T47D (cell line): ENCODE results near the gene THG1L.

Experiments
- DNase-seq, 2 experiments: peaks; one replicate each; pipeline versions ENCODE4 v3.0.0 to v3.0.0-alpha.2; 2011 to 2012; ENCODE audit warnings: low read depth in 1 of 2, low spot score in 1 of 2
- JUND ChIP-seq: IDR thresholded peaks from 2 replicates; pipeline ENCODE4 v1.6.1; 2012; ENCODE audit warnings: low read depth
- in situ Hi-C: cut with HindIII; loops from 2 replicates; pipeline ENCODE4 v1.10.0; 2016; ENCODE audit warnings: low sequenced_read_pairs, low pct_unique_long_range_greater_than_20kb

The THG1L gene

DNA sequence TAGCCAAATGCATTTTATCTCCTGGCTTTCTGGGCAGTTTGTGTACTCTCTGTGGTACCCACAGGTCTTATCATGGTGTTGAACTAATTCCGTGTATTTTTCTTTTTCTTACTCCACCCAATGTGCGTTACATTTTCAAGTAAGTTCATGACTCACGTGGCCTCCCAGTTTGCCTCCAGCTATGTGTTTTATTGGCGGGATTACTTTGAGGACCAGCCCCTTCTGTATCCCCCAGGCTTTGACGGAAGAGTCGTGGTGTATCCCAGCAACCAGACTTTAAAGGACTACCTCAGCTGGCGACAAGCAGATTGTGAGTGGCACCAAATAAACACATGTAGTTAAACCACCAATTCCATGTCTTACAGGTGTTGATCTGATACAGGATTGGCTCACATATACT, 3.2 kb downstream of the THG1L start:
- DNase-seq = no peak
- in situ Hi-C loops = no loop called here
- TF ChIP-seq JUND = no peak

GRCh38 chr5:157735991-157736390, 4.8 kb downstream of the THG1L start:
- DNase-seq = no peak

DNA sequence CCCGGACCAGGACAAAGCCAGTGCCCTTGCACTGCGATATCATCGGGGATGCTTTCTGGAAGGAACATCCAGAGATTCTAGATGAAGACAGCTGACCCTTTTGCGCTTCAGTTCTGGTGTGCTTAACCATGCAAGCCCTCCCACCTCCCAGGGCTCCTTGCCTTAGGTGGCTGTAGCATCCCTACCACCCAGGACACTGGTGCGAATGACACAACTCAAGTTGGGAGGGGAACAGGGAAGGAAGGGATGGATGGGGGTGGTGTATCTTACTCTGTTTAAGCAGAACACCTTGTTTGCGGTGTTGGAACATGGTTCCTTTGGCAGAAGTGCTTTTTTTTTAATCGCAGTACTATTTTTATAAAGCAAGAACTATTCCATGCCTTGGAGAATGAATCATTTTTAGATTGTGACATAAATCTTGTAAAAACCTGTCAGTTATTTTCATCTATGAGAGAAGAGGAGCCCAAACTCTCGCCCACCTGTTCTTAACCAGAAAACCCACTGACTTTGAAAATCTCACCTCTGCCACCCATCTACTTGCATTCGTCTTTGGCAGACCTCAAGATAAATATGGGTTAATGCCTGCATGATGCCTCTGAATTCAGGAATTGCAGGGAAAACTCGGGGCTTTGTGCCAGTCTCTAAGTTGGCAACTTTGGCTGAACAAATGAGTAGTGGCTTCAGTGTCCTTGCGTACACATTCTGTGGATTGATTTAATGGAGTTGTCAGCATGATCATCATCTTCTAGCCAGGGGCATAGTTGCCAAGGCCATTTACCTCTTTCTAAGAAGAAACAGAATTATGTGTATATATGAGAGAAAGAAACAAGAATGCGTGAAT, 8.4 kb downstream of the THG1L start:
- DNase-seq = no peak
- in situ Hi-C loops = no loop called here
- no peak for TF ChIP-seq JUND

More at GRCh38 chr5:157735991-157736390, 4.8 kb downstream of the THG1L start:
- in situ Hi-C loops = no loop called here
- TF ChIP-seq JUND = no peak

GRCh38 chr5:157740229-157740610, 9.0 kb downstream of the THG1L start:
- in situ Hi-C loops = no loop called here

GRCh38 chr5:157741131-157741530, 9.9 kb downstream of the THG1L start:
- in situ Hi-C loops = no loop called here
- no peak for DNase-seq
- no peak for TF ChIP-seq JUND

More at GRCh38 chr5:157740229-157740610, 9.0 kb downstream of the THG1L start:
- no peak for TF ChIP-seq JUND
- DNase-seq = peak; percentile 66 to 68

- DNase-seq = peak; percentile 90 to 98
- no peak for TF ChIP-seq JUND
- in situ Hi-C loops = no loop called here
These were observed 12.2 kb downstream of the THG1L start, which contains the start of gene LSM11 for GRCh38 chr5:157743163-157744050. TSS of gene LSM11 (plus strand) at chr5:157743712. CDS start at chr5:157743751, 39 bp downstream.

DNA sequence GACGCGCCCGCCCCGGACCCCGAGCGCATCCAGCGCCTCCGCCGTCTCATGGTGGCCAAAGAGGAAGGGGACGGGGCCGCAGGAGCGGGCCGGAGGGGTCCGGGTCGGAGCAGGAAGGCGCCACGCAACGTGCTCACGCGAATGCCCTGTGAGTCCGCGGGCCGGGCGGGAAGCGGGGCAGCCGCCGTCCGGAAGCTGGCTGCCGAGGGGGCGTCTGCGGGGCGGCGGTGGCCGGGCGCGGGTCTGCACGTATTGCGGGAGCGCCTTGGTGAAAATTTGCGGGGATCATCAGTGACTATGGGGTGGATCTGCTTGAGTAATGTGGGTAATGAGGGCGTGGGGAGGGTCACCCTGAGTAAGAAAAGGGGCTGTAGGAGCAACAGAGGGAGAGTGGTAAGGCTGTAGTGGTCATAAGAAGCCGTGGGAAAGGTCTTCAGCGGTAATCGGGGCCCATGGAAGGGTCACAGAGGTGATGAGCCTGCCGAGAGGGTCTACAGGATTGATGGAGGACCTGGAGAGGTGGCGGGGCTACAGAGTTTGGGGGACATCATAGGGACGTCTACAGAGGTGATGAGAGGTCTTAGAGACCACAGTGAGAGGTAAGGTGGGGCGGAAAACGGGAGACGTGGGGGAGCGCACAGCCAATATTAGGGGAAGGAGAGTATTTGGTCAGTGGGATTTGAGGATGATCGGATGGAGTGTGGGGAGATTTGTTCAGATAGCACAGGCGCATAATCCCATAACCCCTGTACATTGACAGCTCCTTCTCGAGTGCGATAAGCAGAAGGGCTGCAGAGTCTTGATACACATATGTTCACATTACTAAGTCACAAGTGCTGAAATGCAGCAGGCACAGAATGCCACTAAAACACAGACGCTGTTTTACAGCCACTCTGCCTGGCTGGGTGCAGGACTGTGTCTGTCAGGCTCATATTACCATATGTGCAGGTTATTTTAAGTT, 13.1 kb downstream of the THG1L start:
- DNase-seq = peak in 1 of 2 experiments; percentile 26
- TF ChIP-seq JUND = no peak
- in situ Hi-C loops = no loop called here

DNA sequence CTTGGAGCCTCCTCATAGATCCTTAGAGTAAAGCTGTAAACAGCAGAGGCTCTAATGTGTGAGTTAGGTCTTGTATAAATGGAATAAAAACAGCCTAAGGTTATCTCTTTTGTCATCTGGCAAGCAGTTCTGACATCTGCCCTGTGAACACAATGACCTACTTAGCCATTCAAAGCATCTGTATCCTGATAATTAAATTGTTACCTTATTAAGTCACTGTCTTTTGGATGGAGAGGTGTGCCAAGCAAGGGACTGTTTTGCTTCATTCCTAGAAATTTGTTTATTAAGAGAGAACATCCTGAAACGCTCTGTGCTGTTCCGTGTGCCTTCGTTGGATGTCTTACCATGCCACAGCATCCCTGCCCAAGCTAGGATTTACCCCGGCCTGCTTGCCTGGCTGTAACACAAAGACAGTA, 13.8 kb downstream of the THG1L start:
- in situ Hi-C loops = no loop called here

DNA sequence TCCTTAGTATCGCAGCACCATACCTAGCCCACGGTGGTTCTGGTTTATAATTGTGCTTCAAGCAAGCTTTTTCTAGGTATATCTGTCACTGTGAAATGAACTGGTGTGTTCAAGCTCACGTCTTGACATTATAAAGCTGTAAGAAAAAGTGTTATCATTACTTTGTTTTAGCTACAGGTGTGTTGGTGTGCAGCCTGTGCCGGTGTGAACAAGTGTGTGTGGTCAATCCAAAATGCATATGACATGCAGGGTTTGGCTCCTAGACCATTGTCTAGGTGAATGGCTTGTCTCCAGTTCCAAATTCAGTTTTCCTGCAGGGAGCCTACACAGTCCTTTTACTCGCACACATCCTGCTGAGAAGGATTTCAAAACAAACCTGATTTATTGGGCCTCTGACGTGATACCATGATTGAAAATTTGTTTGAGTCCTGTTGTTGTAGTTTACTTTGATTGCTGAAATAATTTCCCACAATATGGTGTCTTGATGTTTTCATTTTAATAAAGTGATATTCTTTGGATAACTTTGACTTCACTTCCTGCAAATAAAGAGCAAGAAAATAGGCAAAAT, 16.0 kb downstream of the THG1L start:
- DNase-seq = no peak
- in situ Hi-C loops = no loop called here
- TF ChIP-seq JUND = no peak

More for the DNA sequence above, 13.8 kb downstream of the THG1L start:
- no peak for TF ChIP-seq JUND
- DNase-seq = no peak

GRCh38 chr5:157747766-157748700, 16.8 kb downstream of the THG1L start:
- in situ Hi-C loops = no loop called here
- no peak for TF ChIP-seq JUND
- DNase-seq = no peak
